Smooth muscle cell of the umbilical artery (primary cell): Measurements from ENCODE around the gene WDR74. TPM values are rescaled to one million over a fixed set of nuclear protein-coding genes. Genes with fewer than 3 reads are reported as not detected.

Source experiments
- total RNA-seq: library from RNA; depleted of rRNA; stranded (reverse); fragments of >200 nt; gene quantifications from 2 replicates; pipeline ENCODE4 v1.2.3, GENCODE V29; 2014

WDR74 gene
- 36.8 and 53.0 TPM in 2 replicates for total RNA-seq

DNA sequence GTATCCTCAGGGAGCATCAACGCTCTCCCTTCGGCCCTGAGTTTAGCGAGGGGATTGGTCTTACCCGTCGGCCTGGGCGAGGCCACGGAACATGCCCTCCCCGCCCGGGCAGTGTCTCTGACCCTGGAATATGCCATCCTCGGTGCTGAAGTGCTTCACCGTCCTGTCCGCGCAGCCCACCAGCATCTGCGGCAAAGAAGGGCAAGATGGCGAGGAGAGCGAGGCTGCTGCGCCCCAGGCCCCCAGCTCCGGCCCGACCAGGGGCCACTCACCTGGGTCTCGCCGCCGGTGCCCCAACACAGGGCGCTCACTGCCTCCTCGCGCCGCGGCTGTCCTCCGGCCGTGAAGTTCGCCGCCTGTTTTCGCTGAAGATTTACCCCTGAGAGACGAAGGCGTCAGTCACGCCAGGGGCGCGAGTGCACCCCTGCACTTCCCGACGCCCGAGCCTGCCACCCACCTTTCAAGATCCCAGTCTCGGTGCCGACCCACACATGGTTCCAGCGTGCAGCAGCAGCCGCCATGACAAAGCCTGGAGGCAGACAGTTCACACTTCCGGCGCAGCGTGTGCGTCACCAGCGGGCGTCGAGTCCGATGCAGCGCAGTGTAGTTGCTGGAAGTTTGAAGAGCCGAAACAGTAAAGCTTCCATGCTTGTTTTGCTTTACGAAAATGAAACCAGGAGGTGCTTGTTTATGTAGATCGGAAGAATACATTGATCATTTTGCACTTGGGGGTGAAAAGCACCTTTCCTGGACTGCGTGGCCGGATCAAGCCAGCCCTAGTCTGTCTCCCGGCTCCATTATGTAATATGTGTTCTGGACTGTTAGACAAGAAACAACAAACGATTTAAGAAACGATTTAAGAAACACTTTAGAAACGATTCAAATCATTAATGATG is at the start of gene WDR74:
WDR74 (minus strand) TSS at position 541 of the 896 bp plus-strand sequence; CDS start at position 521, 20 bp downstream.

GRCh38 chr11:62880803-62881578 is 41.6 kb upstream of the WDR74 start, which contains the start of gene SLC3A2:
Gene SLC3A2, plus strand, starts transcription at chr11:62880896. Its CDS starts 128 bp downstream, at chr11:62881024.

DNA sequence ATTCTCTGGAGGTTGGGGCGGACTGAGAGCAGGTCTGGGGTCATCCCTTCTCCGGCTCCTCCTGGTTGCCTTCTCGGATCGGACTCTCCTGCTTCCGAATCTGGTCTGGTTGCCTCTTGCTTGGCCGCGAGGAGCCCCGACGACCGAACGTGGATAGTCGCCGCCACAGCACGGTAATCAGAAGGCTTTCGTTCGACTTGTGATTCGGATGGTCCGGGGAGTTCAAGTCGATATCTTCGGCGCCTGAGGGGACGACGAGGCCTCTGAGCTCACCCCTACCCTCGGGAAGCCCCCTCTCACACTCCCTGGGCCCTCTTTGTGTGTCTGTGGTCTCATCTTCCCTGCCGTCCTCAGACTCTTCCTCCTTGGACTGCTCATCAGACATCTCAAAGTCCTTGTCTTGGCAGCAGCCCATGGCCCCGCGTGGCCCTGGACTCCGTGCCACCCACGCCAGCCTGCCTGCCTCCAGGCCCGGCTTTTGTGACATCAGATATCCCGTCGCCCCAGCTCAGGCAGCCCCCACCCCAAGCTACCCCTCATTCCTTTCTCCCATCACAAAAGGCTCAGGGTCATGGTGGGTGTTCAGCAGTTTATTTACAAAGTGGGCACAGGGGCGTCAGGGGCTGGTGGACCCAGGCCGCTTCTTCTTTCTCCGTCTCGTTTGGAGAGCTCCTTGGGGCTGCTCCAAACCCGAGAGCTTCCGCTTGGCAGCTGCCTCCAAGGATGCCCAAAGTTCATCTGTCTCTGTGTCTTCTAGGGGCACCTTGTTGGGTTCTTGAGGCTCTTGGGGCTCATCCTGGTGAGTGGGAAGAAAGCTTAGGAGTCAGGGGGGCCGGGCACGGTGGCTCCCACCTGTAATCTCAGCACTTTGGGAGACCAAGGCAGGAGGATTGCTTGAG is 6.8 kb downstream of the WDR74 start, which contains the start of gene TEX54:
TEX54 (minus strand) TSS at position 506 of the 899 bp plus-strand sequence.

GRCh38 chr11:62831520-62832335 is 7.7 kb downstream of the WDR74 start, which contains the start of gene STX5:
Gene STX5, minus strand, starts transcription at chr11:62832051. Its CDS starts 808 bp downstream, at chr11:62831243.

GRCh38 chr11:62805076-62805892 is 34.1 kb downstream of the WDR74 start, which contains the start of gene NXF1:
Gene NXF1, minus strand, starts transcription at chr11:62805440. Its CDS starts 84 bp downstream, at chr11:62805356.

DNA sequence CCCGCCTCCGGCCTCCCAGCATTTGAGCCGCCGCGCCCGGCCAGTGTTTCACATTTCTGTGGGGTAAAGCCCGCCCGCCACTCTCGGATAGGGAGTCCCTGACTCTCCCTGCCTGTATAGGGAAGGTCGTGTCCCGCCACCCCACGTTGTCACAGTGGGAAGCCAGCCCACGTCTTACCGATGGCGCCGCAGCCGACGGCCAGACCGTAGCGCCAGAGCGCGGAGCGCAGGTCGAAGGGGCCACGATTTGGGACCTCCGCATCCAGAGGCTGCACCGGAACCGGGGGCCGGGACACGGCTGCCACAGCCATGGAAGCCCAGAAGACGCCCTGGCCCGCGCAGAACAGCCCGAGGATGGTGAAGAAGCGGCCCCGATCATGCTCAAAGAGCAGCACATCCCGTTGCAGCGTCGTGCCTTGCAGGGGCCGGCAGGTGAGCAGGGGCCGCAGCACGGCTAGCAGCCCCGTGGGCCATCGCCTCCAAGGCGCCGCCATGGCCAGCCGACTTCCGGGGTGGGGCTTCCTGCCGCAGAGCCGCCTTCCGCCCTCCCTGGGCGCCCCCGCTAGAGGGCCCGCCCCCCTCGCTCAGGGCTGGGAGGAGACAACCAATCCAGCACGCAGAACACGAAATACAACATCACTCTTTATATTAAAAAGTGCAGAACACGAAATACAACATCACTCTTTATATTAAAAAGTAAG is 47.7 kb downstream of the WDR74 start, which contains the start of gene TMEM223:
TMEM223 (minus strand) TSS at position 506 of the 701 bp plus-strand sequence; CDS start at position 494, 12 bp downstream.

DNA sequence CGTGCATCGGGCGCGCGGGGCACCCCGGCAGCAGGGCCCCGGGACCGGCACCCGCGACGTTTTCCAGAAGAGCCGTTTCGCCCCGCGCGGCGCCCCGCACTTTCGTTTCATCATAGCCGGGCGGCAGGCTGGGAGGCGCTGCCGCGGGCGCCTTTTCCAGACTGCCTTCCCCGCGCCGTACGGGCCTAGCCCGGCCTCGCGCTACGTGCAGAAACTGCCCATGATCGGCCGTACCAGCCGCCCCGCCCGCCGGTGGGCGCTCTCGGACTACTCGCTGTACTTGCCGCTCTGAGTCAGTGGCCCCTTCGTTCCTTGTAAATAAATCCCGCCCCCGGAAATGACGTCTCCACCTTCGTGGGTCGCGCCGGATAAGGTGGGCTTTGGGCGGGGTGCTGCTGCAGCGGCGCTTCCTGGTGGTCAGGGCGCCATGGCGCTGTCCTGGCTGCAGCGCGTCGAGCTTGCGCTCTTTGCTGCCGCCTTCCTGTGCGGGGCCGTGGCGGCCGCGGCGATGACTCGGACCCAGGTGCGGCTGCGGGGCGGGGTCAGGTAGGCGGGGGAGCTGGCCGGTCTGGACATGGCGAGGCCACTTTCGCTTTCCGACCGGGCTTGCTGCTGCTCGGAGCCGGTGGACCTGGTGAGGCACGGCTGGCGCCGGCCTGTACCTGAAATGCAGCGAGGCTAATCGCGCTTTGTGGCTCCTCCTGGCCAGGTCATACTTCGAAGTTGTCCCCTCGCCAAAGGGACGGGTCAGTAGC is 52.2 kb downstream of the WDR74 start, which contains the start of gene TMEM179B:
TMEM179B (plus strand) TSS at position 398 of the 755 bp plus-strand sequence; CDS start at position 428, 30 bp downstream.

Other genes starting within 250 kb of the WDR74 start
- gene TUT1, start 248.1 kb downstream of the WDR74 start, total RNA-seq, result 6.5 and 10.7 TPM in 2 replicates
- 92.3 and 107 TPM in 2 replicates for gene MTA2, start 237.7 kb downstream of the WDR74 start, total RNA-seq
- 24.5 and 24.6 TPM in 2 replicates for gene EML3, start 226.8 kb downstream of the WDR74 start, total RNA-seq
- 2.5 and 3.9 TPM in 2 replicates for gene ROM1, start 226.3 kb downstream of the WDR74 start, total RNA-seq
- 61.5 and 63.5 TPM in 2 replicates for gene B3GAT3, start 217.6 kb downstream of the WDR74 start, total RNA-seq
- gene GANAB, start 193.0 kb downstream of the WDR74 start, total RNA-seq, result 505 and 539 TPM in 2 replicates
- gene INTS5, start 186.3 kb downstream of the WDR74 start, total RNA-seq, result 19.6 and 27.1 TPM in 2 replicates
- 17.2 and 17.9 TPM in 2 replicates for gene C11orf98, start 174.4 kb downstream of the WDR74 start, total RNA-seq
- gene CSKMT, start 174.3 kb downstream of the WDR74 start, total RNA-seq, result 3.5 and 7.4 TPM in 2 replicates
- gene UQCC3, start 167.9 kb downstream of the WDR74 start, total RNA-seq, result 3.8 and 6.8 TPM in 2 replicates
- 4.5 and 4.6 TPM in 2 replicates for gene LBHD1, start 167.3 kb downstream of the WDR74 start, total RNA-seq
- gene UBXN1, start 160.5 kb downstream of the WDR74 start, total RNA-seq, result 77.0 and 96.5 TPM in 2 replicates
- gene LRRN4CL, start 150.1 kb downstream of the WDR74 start, total RNA-seq, result 0.23 and 0.59 TPM in 2 replicates
- 41.1 and 119 TPM in 2 replicates for gene BSCL2, start 132.2 kb downstream of the WDR74 start, total RNA-seq
- gene GNG3, start 131.9 kb downstream of the WDR74 start, total RNA-seq, result not detected in 2 replicates
- gene HNRNPUL2, start 112.1 kb downstream of the WDR74 start, total RNA-seq, result 14.3 and 18.0 TPM in 2 replicates
- 29.4 and 32.7 TPM in 2 replicates for gene TTC9C, start 111.1 kb downstream of the WDR74 start, total RNA-seq
- 8.2 and 11.9 TPM in 2 replicates for gene ZBTB3, start 85.4 kb downstream of the WDR74 start, total RNA-seq
- gene POLR2G, start 78.0 kb downstream of the WDR74 start, total RNA-seq, result 39.2 and 59.7 TPM in 2 replicates
- gene TAF6L, start 68.2 kb downstream of the WDR74 start, total RNA-seq, result 15.6 and 23.8 TPM in 2 replicates
- 28.9 and 42.5 TPM in 2 replicates for gene TMEM179B, start 52.2 kb downstream of the WDR74 start, total RNA-seq
- 16.1 and 22.6 TPM in 2 replicates for gene TMEM223, start 47.6 kb downstream of the WDR74 start, total RNA-seq
- gene NXF1, start 34.1 kb downstream of the WDR74 start, total RNA-seq, result 21.1 and 49.2 TPM in 2 replicates
- 35.9 and 36.6 TPM in 2 replicates for gene STX5, start 7.5 kb downstream of the WDR74 start, total RNA-seq
- gene TEX54, start 6.7 kb downstream of the WDR74 start, total RNA-seq, result not detected in 2 replicates
- gene SLC3A2, start 41.3 kb upstream of the WDR74 start, total RNA-seq, result 121 and 217 TPM in 2 replicates
- not detected in 2 replicates for gene CHRM1, start 81.8 kb upstream of the WDR74 start, total RNA-seq
- gene SLC22A6, start 145.4 kb upstream of the WDR74 start, total RNA-seq, result not detected in 2 replicates
- not detected in 2 replicates for gene SLC22A8, start 176.3 kb upstream of the WDR74 start, total RNA-seq